RPMI7951 (cell line): Measurements from ENCODE around the gene NIN. TPM values are rescaled to one million over a fixed set of nuclear protein-coding genes. Genes with fewer than 3 reads are reported as not detected.
A peak's percentile ranks its signal among the peaks of the same experiment; 100 is the strongest.
"Not testable (repeated sequence)": the region's sequence is repeated elsewhere in the genome, so short reads cannot be mapped to it uniquely, and the experiment has no call there.

Experiments used
- DNase-seq: peaks from one replicate; pipeline ENCODE4 v3.0.0-alpha.2; 2012; ENCODE audit warnings: low read depth
- total RNA-seq: library from RNA; depleted of rRNA; stranded (reverse); fragments of >200 nt; shearing (Covaris generic); gene quantifications from 2 replicates; pipeline ENCODE4 v1.2.3, GENCODE V29; 2014

Gene NIN
- total RNA-seq, 1 experiment from 2014 or later: 20.7 TPM

- DNase-seq: no peak
Observed at GRCh38 chr14:50837850-50838470, 7.0 kb upstream of the NIN start.

- no peak for DNase-seq
Observed at GRCh38 chr14:50837271-50837670, 6.3 kb upstream of the NIN start.

DNA sequence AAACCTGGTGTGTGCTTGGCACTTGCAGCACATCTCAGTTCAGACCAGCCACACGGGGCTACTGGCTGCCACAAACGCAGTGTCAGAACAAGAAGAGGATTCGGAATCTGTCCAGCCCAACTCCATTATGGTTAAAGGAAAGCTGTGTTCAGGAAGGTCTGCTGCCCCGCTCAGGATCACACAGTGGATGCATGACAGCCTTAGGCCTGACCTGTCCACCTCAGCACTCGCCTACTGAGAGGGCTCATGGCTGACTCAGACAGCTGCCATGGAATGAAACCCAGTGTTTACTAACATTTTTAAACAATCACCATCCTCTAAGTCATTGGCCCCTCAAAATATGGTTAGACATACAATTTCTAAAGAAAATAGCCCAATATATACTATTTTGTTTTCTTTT lies 5.6 kb upstream of the NIN start:
- peak; percentile 17 for DNase-seq

GRCh38 chr14:50835280-50835679 lies 4.3 kb upstream of the NIN start:
- peak; percentile 44 for DNase-seq

- no peak for DNase-seq
Observed at GRCh38 chr14:50834802-50835276, 3.9 kb upstream of the NIN start.

GRCh38 chr14:50832935-50833630 lies 2.1 kb upstream of the NIN start:
- DNase-seq: no peak

DNA sequence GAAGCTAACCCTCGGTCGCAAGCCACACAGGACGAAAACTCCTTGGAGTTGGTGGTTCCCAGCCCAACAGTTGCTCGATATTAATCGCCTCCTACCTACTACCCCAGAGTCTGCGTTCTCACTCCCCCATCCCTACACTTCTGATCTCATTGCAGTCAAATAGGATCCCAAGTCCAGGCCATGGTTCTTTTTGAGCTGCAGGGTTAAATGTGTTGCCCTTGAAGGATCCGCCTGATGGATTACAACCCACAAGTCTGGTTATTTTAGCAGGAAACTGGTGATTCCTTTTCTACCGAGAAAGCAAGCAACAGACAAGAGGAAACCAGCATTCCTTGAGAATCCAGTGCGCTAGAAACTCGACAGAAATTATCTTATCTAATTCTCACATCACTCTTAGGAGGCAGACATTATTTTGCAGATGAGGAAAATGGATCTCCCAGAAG lies 785 bp upstream of the NIN start:
- peak; percentile 9 for DNase-seq

GRCh38 chr14:50830044-50830931 lies 674 bp downstream of the NIN start:
- DNase-seq: peak; percentile 32

GRCh38 chr14:50829489-50830043 lies 1.4 kb downstream of the NIN start:
- DNase-seq: no peak

- DNase-seq: no peak
Observed at GRCh38 chr14:50828721-50829488, 2.1 kb downstream of the NIN start.

DNA sequence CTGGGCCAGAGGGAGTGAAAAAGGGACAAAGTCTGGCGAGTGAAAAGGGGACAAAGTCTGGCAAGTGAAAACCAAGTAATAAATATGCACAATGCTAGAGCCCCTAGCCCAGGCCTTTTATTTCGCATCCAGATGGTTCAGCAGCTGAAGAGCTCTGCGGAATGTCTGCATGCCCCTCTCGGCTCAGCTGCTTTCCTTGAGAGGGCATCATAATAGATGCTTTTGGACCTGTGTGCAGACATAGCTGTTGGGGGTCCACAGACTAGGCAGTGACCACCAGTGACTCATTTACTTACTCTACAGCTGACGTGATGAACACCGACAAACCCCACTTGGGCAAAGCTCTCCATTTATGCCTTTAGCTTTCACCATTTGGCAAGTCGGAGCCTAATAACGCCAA lies 4.3 kb downstream of the NIN start:
- DNase-seq: no peak

DNA sequence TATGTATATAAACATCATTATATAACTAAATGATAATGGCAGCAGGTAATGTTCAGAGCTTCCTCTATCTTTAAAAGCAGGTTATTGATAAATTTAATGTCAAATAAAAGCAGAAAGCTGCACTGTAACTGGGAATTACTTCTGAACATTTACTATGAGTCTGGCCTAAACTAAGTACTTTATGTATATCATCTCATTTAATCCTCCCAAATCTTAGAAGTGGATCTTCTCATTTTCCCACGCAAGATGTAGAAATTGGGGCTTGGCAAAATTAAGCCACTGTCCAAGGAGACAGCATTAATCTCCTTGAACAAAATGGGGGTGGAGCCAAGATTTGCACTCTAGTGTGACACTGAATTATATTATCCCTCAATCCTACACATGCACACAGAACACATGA lies 5.7 kb downstream of the NIN start:
- no peak for DNase-seq

GRCh38 chr14:50823762-50824636 lies 7.0 kb downstream of the NIN start:
- no peak for DNase-seq

GRCh38 chr14:50823051-50823761 lies 7.8 kb downstream of the NIN start:
- no peak for DNase-seq

DNA sequence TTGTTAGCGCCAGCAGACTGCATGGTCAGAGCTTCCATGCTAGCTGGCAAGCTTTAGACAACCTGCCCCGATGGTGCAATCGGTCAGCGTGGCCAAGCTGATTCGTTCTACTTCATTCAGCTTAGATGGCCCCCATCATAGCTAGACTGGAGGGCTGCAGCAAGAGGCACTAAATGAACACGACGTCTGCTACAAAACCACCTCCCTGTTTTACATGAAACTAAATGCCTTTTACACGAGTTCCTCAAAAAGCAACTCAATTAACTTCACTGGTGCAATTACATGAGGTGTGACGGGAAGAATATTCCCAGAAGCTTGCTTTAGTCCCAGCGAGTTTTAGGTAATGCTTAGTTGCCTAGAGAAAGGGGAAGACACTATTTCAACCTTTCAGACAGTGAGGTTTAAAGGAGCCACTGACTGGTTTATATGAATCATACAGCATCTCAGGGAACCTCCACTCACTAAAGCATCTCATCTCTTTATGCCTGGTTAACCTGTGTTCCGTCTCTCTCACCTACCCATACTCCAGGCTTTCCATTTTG lies 8.4 kb downstream of the NIN start:
- no peak for DNase-seq

- no peak for DNase-seq
Observed at GRCh38 chr14:50821510-50822464, 9.2 kb downstream of the NIN start.

GRCh38 chr14:50820786-50821509 lies 10.0 kb downstream of the NIN start:
- DNase-seq: no peak

DNA sequence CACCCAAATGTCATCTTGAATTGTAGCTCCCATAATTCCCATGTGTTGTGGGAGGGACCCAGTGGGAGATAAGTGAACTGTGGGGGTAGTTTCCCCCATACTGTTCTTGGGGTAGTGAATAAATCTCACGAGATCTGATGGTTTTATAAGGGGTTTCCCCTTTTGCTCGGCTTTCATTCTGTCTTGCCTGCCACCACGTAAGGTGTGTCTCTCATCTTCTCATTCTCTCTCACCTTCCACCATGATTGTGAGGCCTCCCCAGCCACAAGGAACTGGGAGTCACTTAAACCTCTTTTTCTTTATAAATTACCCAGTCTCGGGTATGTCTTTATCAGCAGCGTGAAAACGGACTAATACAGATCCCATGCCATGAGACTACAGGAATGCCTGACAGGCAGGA lies 11.7 kb downstream of the NIN start:
- not testable (repeated sequence) for DNase-seq
